Limb (tissue), 2 donors: Measurements from ENCODE around the gene RAB36.

Source experiments
- DNase-seq, 2 donors: peaks; one replicate each; pipeline ENCODE4 v3.0.0-alpha.2; 2016; ENCODE audit errors: extremely low spot score in 2 of 2

Gene RAB36, protein sequence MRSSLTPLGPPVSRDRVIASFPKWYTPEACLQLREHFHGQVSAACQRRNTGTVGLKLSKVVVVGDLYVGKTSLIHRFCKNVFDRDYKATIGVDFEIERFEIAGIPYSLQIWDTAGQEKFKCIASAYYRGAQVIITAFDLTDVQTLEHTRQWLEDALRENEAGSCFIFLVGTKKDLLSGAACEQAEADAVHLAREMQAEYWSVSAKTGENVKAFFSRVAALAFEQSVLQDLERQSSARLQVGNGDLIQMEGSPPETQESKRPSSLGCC

DNA sequence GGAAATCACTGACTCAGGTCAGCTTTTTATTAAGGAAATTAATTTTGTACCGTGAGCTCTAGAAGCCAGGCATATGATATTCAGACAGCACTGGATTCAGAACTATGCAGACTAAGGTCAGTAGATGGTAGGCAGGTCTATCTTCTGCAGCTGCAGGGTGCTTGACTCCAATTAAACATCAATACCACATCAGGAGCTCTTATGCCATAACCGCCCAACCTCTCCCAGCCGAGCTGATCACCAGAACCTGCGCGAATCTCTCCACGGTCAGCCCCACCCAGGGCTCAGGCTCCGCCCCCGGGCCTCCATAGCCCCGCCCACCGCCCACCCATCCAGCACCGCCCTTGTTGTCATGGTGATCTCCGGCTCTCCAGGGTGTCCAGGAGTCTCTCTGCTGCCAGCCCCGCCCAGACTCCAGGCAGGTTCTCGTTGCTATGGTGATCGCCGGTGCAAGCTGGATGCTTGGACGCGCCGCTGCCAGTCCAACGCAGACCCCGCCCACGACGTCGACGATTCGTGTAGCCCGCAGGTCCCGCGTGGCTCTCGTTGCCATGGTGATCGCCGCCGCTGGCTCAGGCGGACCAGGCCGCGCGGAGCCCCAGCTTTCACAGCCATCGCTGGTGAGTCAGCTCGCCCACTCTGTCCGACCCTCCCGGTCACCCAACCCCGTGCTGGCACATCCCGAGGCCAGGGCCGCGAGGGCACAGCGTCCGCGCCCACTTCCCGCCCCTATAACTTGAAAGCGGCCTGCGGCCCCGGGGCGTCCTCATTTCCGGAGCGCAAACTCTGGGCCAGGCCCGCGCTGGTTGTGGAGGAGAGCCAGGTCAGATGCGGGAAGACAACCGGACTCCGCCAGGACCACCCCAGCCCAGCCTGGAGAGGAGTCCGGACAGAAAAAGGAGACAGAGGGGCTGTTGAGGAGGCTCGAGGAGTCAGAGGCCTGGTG is at the start of gene RAB36:
Gene RAB36, plus strand, starts transcription at position 546 of the 946 bp plus-strand sequence. CDS start 1,140 bp downstream, outside the sequence.
- peak; percentile 96 to 98 for DNase-seq

DNA sequence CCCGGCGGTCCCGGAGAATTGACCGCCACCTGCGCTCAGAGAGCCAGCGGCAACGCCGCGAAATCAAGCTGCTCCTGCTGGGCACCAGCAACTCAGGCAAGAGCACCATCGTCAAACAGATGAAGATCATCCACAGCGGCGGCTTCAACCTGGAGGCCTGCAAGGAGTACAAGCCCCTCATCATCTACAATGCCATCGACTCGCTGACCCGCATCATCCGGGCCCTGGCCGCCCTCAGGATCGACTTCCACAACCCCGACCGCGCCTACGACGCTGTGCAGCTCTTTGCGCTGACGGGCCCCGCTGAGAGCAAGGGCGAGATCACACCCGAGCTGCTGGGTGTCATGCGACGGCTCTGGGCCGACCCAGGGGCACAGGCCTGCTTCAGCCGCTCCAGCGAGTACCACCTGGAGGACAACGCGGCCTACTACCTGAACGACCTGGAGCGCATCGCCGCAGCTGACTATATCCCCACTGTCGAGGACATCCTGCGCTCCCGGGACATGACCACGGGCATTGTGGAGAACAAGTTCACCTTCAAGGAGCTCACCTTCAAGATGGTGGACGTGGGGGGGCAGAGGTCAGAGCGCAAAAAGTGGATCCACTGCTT is 49.4 kb upstream of the RAB36 start:
- DNase-seq = no peak

DNA sequence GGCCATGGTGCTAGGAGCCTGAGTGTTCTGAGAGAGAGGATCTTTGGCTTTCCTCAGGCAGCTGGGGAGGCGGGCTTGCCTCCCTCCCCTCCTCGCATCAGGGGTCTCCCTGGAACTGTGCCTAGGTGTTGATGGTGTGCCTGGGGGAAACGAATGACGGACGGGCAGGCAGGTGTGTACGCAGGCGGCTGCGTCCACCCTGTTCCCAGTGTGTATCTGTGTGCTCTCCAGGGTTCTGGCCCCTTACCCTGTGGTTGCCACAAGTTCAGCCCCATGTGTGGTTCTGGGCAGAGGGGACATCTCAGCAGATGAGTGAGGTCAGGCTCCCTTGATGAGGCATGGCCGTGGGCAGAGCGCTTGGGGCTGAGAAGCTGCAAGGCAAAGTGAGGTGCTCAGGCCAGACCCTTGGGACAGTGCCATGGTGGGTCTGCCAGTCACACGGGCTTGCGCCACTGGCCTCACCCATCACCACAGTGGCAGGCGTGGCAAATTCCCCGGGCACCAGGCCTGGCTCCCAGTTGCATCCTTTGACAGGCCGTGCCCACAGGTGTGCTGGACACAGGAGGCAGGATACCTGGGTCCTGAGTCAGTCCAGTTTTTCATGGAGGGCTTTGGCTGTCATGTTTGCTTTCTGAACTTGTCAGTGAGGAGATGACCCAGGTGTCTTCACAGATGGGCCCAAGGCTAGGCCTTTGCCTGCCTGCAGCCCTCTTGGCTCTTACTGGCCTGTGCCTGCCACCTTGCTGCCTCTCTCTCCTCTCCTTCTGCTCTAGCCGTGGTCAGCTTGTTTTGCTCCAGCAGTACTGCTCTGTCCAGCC is 47.7 kb upstream of the RAB36 start:
- DNase-seq = no peak

DNA sequence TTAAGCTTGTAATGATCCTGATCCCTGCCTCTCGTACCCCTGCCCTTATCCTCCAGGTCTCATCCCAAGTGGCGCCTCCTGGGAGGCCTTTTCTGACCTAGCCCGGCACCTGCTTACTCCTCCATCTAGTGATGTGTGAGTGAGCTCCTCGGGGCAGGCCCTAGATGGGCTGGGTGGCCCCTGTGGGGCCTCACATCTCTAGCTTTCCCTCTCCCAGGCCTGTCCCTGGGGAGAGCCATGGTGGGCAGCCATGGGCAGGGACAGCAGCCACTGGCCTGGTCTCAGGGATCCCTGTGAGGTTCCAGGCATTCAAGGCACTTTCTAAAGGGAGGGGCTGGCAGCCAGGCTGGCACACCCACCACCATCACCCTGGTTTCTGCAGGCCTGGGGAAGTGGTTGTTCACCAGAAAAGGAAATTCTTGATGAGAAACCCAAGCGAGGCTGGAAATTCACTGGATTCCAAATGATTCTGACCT is 47.0 kb upstream of the RAB36 start:
- no peak for DNase-seq

DNA sequence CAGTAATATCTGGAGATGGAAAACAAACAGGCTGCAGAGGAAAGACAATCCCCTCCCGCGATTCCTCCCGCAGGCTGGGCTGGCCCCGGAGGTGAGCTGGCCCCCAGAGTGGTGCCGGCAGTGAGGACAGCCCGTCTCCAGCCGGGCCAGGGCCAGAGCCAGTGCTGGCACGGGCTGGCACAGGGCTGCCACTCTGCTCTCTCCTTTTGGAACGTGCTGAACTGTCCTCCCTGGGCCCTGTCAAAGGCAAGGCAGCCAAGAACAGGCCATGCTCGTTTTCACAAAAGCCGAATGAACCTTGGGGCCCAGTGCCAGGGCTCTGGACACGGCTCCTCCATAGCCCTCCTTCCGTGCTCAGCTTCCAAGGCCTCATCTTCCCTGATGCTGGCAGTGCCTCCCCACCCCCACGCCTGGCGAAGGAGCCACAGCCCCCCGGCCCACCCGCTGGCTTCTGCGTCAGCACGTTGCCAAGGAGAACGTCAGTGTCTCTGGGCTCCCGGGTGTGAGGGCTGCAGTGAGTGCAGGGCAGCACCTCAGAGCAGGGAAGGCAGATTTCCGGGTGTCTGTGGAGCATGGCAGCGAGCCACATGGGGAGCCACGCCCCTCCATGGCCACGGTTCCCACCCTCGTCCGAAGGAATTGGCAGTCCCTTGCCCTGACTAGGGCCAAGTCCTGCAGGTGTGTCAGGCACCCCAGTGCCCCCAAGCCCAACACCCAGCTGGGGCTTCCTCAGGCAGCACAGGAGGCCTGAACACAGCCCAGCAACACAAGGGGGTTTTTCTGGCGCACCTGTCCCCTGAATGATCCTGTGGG is 46.4 kb upstream of the RAB36 start:
- DNase-seq = peak in 1 of 2 donors; percentile 60

DNA sequence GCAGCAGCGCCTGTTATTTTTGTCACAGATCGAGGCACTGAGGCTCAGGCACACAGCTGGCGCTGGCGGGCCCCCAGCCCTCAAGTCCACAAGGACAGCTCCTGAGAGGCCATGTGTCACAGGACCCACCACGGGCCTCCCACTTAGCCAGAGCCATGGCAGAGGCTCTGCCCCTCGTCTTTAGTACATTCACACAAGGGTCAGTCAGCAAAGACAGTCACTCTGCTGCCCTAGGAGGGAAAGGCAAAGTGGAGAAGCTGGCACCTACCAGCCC is 45.8 kb upstream of the RAB36 start:
- no peak for DNase-seq

DNA sequence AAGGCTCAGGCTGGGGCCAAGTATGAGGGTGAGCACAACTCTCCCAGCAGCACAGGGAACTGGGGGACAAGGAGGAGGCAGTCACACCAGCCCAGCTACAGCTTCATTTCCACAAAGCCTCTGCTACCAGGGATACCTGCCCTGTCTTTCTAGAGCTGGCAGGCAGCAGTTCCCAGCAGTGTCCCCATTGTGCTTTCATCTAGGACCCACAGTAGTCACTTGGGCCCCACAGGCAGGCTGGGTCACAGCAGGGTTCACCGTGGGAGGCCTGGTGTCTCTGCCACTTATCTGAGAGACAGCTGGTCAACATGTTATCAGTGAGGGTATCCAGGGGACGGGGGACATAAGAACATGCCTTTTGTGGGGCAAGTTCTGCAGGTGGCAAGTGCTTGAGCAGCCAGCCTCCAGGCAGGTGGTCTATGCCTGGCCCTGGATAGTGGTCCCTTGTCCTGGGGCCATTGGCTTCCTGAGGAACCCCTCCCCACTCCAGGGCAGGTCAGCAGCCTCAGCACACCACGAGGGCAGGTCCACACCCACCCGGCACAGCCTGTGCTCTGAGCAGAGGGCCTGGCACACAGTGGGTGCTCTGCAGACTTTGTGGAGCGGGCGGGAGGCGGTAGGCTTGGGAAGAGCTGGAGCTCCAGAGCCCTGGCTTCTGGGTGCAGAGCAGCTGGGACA is 45.0 kb upstream of the RAB36 start:
- no peak for DNase-seq

DNA sequence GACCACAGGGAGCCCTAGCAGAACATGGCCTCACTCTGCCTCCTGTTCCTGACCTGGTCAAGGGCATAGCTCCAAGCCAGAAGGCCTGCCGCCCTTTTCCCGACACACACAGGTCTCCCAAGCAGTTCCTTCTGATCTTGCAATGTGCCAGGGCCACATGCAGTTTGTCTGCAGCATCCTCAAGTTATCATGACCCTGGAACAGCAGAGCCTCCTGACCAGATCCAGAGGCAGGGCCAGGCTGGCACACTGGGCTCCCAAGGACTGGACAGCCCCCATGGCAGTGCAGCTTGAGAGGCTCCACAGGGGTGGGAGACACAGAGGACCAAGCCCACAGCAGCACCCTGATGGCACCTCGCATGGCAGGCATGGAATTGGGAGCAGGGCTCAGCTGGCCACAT is 43.8 kb upstream of the RAB36 start:
- DNase-seq = no peak

DNA sequence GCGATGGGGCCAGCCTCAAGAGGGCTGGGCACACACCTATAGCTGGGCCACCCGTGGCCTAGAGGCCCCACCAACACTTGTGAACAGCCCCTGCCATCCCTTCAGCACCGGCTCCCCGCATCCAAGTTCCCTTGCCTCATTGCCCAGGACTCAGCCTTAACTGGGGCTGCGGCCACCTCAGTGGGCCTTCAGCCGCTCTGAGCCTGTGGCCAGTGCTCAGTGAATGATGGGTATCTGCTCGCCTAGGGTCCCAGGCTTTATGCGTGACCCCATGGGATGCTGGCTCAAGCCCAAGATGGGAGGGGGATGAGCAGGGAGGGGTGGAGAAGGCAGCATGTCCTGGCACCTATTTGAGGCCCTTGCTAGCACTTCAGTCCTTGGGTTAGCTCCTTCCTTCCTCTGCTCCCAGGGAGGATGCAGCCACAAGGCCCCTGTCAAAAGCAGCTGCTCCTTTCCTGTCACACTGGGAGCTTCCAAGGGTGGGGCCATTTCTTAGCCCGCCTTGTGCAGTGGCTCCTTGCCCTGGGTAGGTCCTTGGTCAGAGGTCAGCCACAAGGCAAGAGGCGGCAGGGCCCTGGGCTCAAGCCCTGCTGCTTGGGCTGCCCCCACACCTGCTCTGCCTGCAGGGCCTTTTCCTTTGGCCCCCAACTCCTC is 43.1 kb upstream of the RAB36 start:
- DNase-seq = no peak

DNA sequence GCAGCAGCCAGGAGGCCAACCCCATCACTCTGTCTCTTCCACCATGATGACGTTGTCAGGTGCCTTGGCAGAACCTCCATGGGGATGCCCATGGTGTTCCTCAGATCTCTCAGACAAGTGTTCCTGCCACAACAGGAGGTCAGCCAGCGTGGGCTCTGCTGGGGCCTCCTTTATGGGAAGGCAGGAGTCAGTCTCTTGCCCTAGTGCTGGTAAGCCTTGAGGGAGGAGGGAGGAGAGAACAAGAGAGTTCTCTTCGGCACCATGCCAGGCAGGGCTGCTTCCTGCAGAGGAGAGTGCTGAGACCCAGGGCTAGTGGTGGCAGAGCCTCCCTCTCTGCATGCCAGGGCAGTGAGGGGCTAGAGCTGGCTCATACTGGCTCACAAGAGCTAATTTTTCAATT is 42.5 kb upstream of the RAB36 start:
- DNase-seq = no peak

DNA sequence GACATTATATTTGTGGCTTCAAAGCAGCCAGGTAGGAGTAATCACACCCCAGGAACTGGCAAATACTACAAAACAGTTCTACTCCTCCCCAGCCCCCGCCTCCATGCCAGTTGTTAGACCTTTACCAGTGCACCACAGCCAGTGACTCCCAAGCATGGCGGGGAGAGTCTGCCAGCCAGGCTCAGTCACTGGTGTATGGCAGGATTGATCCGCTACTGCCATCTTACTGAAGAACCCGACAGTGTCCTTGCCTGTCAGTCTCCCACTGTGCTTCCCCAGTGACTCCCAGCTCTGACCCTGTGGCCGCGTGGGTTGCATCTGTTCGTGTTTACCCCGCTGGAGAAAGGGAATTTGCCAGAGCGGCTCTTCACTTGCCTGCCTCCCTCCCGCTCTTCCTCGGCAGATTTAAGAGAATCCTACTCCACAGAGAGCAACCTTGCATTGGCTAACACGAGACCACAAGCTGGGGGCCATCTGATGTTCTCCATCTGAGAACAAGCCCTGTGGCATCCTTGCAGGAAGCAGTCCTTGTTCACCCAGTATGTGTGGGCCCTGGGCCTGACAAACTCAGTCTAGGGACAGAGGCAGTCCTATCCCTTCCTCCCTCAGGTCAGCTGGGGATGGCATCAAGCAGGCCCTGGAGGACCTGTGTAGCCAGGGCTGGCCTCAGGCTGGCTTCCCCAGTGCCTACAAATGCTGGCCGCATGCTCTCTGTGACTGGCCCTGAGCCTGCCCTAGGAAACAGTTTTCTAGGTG is 41.9 kb upstream of the RAB36 start:
- DNase-seq = no peak

DNA sequence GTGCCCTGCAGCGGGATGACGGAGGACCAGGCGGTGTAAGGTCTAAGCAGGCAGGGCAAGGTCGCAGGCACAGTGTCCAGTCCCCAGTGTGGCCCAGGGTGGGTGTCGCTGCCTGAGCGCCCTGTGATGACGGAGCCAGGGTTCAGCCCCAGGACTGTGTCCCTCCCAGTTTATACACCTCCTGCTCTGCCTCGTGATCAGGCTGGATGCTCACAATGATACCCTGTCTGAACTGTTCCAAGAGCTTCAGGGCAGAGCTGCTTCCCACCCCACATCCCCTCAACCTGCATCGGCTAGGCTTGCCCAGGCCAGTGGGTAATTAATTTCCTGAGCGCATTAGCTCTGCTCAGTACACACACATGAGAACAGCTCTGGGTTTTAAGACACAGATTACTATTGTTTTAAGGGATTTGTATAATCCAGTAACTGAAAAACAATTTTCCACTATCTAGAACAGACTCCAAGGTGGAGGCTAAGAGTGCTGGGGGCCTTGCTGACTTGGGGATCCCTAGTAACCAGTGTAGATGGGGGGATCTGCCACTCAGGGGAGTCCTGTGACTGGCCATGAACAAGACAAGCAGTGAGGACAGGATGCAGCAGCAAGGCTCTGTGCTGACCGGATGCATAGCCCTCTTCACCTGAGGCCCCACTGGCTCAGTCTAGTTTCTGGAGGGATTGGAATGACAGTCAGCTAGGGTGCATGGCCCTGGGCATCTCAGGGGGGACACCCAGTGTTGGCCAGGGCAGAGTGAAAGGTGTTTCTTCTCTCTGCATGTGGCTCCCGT is 40.9 kb upstream of the RAB36 start:
- DNase-seq = no peak

DNA sequence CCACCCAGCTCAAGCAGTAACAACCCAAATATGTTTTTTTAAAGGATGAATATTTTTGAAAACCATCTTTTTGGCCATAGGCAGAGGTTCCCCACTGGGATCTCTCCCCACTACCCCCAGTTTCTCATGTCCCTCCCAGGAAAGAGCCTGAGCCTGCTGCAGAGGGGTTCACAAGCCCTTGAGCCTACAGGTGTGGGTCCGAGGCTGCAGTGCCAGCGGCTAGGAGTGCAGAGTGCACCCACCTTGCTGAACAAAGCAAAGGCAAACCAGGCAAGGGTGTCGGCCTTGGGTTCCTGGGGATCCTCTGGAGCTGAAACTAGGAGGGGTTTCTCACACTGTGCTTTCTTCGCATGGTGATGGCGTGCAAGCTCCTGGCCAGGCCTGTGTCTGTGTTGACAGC is 40.0 kb upstream of the RAB36 start:
- DNase-seq = no peak

DNA sequence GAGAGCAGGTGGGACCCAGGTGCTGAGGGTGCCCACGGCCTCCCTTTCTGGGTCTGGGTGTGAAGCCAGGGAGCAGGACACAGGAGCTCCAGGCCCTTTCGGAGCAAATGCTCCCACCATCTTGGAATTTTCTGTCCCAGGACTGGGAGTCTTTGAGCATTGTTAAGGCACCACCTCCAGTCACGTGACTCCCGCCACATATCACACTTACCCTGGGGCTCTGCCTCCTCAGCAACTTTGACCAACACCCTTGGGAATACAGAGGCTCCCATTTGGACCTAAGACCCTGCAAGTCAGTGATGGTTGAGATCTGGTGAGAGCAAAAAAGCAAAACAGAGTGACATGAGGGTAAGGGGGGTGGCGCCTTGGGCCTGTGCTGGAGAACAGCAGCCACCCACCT is 39.4 kb upstream of the RAB36 start:
- no peak for DNase-seq

DNA sequence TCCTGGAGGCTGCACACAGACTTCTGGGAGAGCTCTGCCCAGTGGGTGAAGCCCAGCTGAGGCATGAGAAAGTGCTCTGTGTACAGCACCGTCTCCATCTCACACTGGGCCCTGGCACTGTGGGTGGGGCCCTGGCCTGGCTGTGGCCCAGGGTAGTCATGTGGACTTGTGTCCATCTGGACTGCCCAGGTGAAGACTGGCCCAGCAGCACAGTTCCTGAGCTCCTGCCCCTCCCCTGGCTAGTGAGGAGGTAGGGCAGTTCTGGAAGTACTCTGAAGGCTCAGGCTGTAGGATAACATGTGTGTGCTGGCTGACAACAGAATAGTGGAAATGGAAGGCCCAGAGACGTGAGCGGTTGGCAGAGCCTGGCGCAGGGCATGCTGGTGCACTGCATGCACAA is 38.9 kb upstream of the RAB36 start:
- no peak for DNase-seq

DNA sequence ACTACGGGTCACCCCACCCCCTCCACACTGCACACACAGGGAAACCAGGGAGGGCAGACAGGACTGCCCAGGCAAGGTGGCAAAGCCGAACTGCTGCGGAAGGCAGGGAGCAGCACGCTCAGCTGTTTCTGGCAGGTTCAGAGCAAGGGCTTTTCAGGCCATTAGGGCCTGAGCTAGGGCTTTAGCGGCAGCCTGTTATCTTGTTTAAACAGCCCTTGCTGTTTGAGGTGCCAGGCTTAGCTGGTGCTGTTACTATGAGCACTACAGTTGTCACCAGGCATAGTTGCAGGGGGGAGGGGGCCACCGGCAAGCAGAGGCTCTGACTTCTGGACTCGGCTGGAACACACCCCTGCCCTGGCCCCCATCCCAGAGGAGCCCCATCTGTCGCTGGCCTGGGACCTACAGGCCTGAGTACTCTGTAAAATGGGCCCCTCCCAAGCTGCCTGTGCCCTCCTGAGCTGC is 38.3 kb upstream of the RAB36 start:
- DNase-seq = no peak

DNA sequence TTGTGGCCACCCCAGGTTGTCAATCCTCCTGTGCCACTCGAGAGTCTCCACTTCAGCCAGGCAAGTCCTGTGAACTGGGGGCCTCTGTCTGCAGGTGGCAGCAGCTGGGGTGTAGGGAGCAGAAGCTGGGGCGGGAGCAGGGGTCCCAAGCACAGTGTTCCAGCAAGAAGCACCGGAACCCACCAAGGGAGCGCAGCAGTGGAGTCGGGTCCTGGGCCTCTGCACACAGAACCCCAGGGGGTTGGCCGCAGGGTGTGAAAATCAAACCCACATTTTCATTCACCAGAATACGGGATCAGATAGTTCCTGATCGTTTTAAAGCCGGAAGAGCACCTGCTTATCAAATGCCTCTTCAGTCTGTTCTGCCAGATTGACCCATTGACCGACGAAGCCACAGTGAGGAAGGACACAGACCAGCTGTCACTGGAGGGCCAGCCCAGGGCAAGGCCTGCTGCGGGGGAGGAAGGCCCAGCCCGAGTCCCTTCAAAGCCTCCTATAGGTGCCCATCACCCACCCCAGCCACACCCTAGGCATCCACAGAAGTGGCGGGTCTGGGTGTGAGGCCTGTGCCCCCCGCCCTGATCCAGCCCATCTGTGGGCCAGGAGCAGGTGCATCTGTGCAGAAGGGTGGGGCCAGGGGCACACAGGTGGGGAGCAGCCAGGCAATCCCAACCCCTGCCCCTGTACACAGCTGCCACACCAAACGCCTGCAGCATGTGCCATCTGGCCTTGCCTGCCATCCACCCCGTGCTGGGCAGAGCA is 37.6 kb upstream of the RAB36 start:
- no peak for DNase-seq
